ENCODE data around the gene DPP3. TPM values are rescaled to one million over a fixed set of nuclear protein-coding genes. Genes with fewer than 3 reads are reported as not detected.

Gene DPP3
- polyA plus RNA-seq, 3 donors: 22.4 to 37.0 (median 26.7) TPM

DNA sequence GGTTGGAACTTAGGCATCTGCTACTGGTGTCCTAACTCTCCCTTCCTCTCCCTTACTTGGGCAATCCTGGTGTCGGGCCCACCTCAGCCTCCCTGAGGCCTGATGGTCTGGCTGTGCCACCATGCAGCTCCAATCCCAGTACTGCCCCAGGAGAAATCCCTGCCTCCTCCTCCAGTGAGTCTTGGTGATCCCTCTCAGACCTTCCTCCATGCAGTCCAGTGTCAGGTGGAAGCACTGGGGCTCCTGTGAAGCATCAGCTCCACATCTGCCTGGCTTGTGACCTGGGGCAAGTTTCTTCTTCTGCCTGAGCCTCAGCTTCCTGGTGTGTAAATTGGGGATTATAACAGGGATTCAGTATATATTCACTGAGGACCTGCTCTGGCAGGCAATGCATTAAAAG is 15.3 kb upstream of the DPP3 start:
- Histone ChIP-seq H3K4me3 (replicated peaks in 1 of 3; ENCODE audit: low read depth in 2 of 3, low read length in 3 of 3) (no peak overlapping the region), H3K27ac (ENCODE audit: low read depth in 1 of 2, low read length in 2 of 2) (no peak overlapping the region), H4K20me1 (ENCODE audit: insufficient read depth, low read length) (peaks cover 22% of the 10 kb centered on the region), H3K4me2 (replicated peaks; ENCODE audit: extremely low read depth, low read length, poor library complexity, severe bottlenecking) (no peak overlapping the region), H3K27me3 (ENCODE audit: control insufficient read depth in 2 of 2, insufficient read depth in 2 of 2, low read length in 2 of 2) (no peaks in the 10 kb centered on the region), H3K9ac (ENCODE audit: insufficient read depth, low read length, poor library complexity, severe bottlenecking) (no peak overlapping the region), H3K9me3 (replicated peaks in 1 of 2; ENCODE audit: control insufficient read depth in 1 of 2, insufficient read depth in 1 of 2, low read length in 2 of 2) (peaks cover 0 to 4% of the 10 kb centered on the region in 2 donors), H3K4me1 (ENCODE audit: control insufficient read depth in 1 of 2, insufficient read depth in 2 of 2, low read length in 2 of 2) (peaks cover 27 to 41% of the 10 kb centered on the region in 2 donors), H2AFZ (ENCODE audit: insufficient read depth, low read depth, low read length, poor library complexity, severe bottlenecking) (no peak overlapping the region), H3K79me2 (ENCODE audit: insufficient read depth, low read length) (no peaks in the 10 kb centered on the region), H3K36me3 (replicated peaks in 1 of 2; ENCODE audit: control insufficient read depth in 1 of 2, insufficient read depth in 2 of 2, low read length in 2 of 2) (peaks cover 0 to 4% of the 10 kb centered on the region in 2 donors)
- Mint-ChIP-seq H3K4me1 (peaks cover 38% of the 10 kb centered on the region), H3K9me3 (peaks cover 0 to 10% (median 3%) of the 10 kb centered on the region in 7 donors), H3K27me3 (ENCODE audit: low read depth in 3 of 3) (peaks cover 0 to 8% (median 2%) of the 10 kb centered on the region in 3 donors), H3K36me3 (peaks cover 6 to 14% of the 10 kb centered on the region in 2 donors), H3K27ac (no peak overlapping the region), H3K4me3 (no peak overlapping the region)
- intact Hi-C loops (cut with micrococcal nuclease): no loop called here
- no peak for TF ChIP-seq CTCF (IDR thresholded peaks at IDR 0.05)
- WGBS (ENCODE audit: insufficient coverage): 89% methylated on average over 1 of the region's 1 CpG
- no peak for DNase-seq

DNA sequence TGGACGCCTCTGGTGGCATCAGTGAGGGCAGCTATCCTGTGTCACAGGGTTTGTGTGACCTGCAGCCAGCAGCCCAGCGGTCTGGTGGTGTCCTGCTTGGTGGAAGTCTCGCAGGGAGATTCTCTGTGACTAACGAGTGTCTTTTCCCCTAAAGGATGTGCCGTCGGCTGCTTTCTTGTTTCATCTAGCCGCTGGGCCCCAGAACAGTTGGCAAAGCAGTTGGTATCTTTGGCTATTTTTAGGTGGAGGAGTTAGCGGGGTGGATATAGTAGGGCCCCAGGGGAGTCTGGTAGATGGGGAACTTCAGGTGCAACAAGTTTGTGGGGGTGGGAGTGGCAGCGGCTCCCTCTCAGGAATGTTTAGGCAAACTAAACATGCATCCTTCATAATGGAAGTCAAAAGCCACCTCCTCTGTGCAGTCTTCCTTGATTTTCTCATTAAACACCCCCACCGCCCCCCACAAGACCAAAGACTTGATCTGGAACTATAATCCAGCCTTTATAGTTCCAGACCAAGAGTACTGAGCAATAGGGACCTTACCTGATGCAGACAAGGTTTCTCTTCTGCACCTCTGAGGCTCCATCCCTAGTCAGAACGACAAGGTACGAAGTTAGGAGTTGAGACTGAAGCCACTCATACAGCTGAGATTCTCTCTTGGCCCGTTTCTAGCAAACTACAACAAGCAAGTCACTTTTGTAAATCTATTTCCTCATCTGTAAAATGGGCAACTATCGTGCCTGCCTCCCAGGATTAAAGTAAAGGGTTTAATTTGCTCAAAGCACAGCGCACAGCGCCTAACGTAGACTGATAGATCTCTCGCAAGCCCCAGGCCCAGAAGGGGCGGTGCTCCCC is 14.6 kb upstream of the DPP3 start:
- Mint-ChIP-seq H3K27me3 (ENCODE audit: low read depth in 3 of 3) (peaks cover 0 to 5% (median 2%) of the 10 kb centered on the region in 3 donors), H3K9me3 (peaks cover 0 to 8% (median 3%) of the 10 kb centered on the region in 7 donors), H3K27ac (peak overlapping the region in 6 of 7 donors; percentile 76 to 95 (median 90)), H3K4me1 (peaks cover 40% of the 10 kb centered on the region), H3K36me3 (peaks cover 10 to 19% of the 10 kb centered on the region in 2 donors), H3K4me3 (peak overlapping the region; percentile 80 to 91)
- peaks cover 0 to 9% of the 10 kb centered on the region in 2 donors for H3K36me3 ChIP-seq (replicated peaks in 1 of 2; ENCODE audit: control insufficient read depth in 1 of 2, insufficient read depth in 2 of 2, low read length in 2 of 2)
- peaks cover 27 to 41% of the 10 kb centered on the region in 2 donors for H3K4me1 ChIP-seq (ENCODE audit: control insufficient read depth in 1 of 2, insufficient read depth in 2 of 2, low read length in 2 of 2)
- H3K4me3 ChIP-seq (replicated peaks in 1 of 3; ENCODE audit: low read depth in 2 of 3, low read length in 3 of 3): peak overlapping the region in 2 of 3 experiments; percentile 70 to 86
- intact Hi-C loops (cut with micrococcal nuclease): loop anchor here (2.0 kb wide), 2 partner anchors 15 to 27 kb away; partner anchors contain the start of genes DPP3 (in 2 of the 2) and MRPL11 (in 1 of the 2)
- DNase-seq: no peak
- peak overlapping the region; percentile 98 for H2AFZ ChIP-seq (ENCODE audit: insufficient read depth, low read depth, low read length, poor library complexity, severe bottlenecking)
- H3K4me2 ChIP-seq (replicated peaks; ENCODE audit: extremely low read depth, low read length, poor library complexity, severe bottlenecking): peak overlapping the region; percentile 87
- H3K9ac ChIP-seq (ENCODE audit: insufficient read depth, low read length, poor library complexity, severe bottlenecking): peak overlapping the region; percentile 72
- peaks cover 0 to 4% of the 10 kb centered on the region in 2 donors for H3K9me3 ChIP-seq (replicated peaks in 1 of 2; ENCODE audit: control insufficient read depth in 1 of 2, insufficient read depth in 1 of 2, low read length in 2 of 2)
- peaks cover 22% of the 10 kb centered on the region for H4K20me1 ChIP-seq (ENCODE audit: insufficient read depth, low read length)
- H3K79me2 ChIP-seq (ENCODE audit: insufficient read depth, low read length): no peaks in the 10 kb centered on the region
- TF ChIP-seq CTCF (IDR thresholded peaks at IDR 0.05): no peak
- peak overlapping the region in 1 of 2 donors; percentile 87 for H3K27ac ChIP-seq (ENCODE audit: low read depth in 1 of 2, low read length in 2 of 2)
- no peaks in the 10 kb centered on the region for H3K27me3 ChIP-seq (ENCODE audit: control insufficient read depth in 2 of 2, insufficient read depth in 2 of 2, low read length in 2 of 2)
- 45% methylated on average over 15 of the region's 19 CpGs for WGBS (ENCODE audit: insufficient coverage)

Data from CD14-positive monocyte (primary cell).